GM18868 (cell line): ENCODE data around the gene HPCAL4.

ENCODE experiments used
- ATAC-seq: cut with Tn5 transposase; IDR thresholded peaks from one replicate; pipeline ENCODE4 v1.9.1; 2021; ENCODE audit warnings: mild to moderate bottlenecking, moderate library complexity; ENCODE audit not compliant: unreplicated experiment

The HPCAL4 gene

GRCh38 chr1:39652554-39652953 lies 38.7 kb downstream of the HPCAL4 start:
- no peak for ATAC-seq

- no peak for ATAC-seq
Observed at GRCh38 chr1:39652105-39652504, 39.1 kb downstream of the HPCAL4 start.

GRCh38 chr1:39650431-39650830 lies 40.8 kb downstream of the HPCAL4 start:
- ATAC-seq = no peak

GRCh38 chr1:39649636-39650185 lies 41.5 kb downstream of the HPCAL4 start:
- no peak for ATAC-seq

- no peak for ATAC-seq
Observed at GRCh38 chr1:39648496-39648895, 42.7 kb downstream of the HPCAL4 start.

- ATAC-seq = no peak
Observed at GRCh38 chr1:39647247-39647646, 44.0 kb downstream of the HPCAL4 start.

- ATAC-seq = no peak
Observed at GRCh38 chr1:39646232-39647081, 44.8 kb downstream of the HPCAL4 start.

GRCh38 chr1:39645411-39646043 lies 45.7 kb downstream of the HPCAL4 start:
- ATAC-seq = no peak

GRCh38 chr1:39643705-39644104 lies 47.5 kb downstream of the HPCAL4 start:
- ATAC-seq = no peak

GRCh38 chr1:39642796-39643195 lies 48.4 kb downstream of the HPCAL4 start:
- no peak for ATAC-seq

GRCh38 chr1:39640861-39641260 lies 50.4 kb downstream of the HPCAL4 start:
- no peak for ATAC-seq

- no peak for ATAC-seq
Observed at GRCh38 chr1:39639305-39640130, 51.7 kb downstream of the HPCAL4 start, which contains the start of gene HEYL. HEYL (minus strand) TSS chr1:39639643; CDS start chr1:39639625, 18 bp downstream.

- no peak for ATAC-seq
Observed at GRCh38 chr1:39638965-39639304, 52.3 kb downstream of the HPCAL4 start.

GRCh38 chr1:39637361-39637760 lies 53.9 kb downstream of the HPCAL4 start:
- no peak for ATAC-seq

GRCh38 chr1:39635871-39636210 lies 55.4 kb downstream of the HPCAL4 start:
- ATAC-seq = no peak

GRCh38 chr1:39635205-39635870 lies 55.9 kb downstream of the HPCAL4 start:
- ATAC-seq = no peak

- ATAC-seq = no peak
Observed at GRCh38 chr1:39633422-39633821, 57.8 kb downstream of the HPCAL4 start.

GRCh38 chr1:39632682-39633417 lies 58.4 kb downstream of the HPCAL4 start:
- ATAC-seq = no peak

- no peak for ATAC-seq
Observed at GRCh38 chr1:39632323-39632681, 58.9 kb downstream of the HPCAL4 start.
